Stomach (tissue), 9 donors: ENCODE results near the gene LRIG2. TPM values are rescaled to one million over a fixed set of nuclear protein-coding genes. Genes with fewer than 3 reads are reported as not detected.
"Not testable (repeated sequence)": the region's sequence is repeated elsewhere in the genome, so short reads cannot be mapped to it uniquely, and the experiment has no call there.

ENCODE experiments used
- DNase-seq, 2 donors: peaks; one replicate each; pipeline versions ENCODE4 v3.0.0 to v3.0.0-alpha.2; 2013 to 2019
- H3K27ac ChIP-seq, 5 donors: fragments of 200-600 bp in 4 of 5; sonication (generic) in 4 of 5; one replicate each; pipeline ENCODE4 v1.5.1; 2013 to 2019; ENCODE audit warnings: mild to moderate bottlenecking in 1 of 5, moderate library complexity in 1 of 5
- H3K27me3 ChIP-seq, 3 donors: fragments of 200-600 bp; sonication (generic); one replicate each; pipeline ENCODE4 v1.5.1; 2017 to 2019; ENCODE audit warnings: mixed run types in 1 of 3
- H3K36me3 ChIP-seq, 4 donors: fragments of 200-600 bp; sonication (generic); 1 replicate in 3 of 4; 2 replicates in 1 of 4; pipeline ENCODE4 v1.5.1; 2016 to 2019
- H3K4me1 ChIP-seq, 4 donors: fragments of 200-600 bp; sonication (generic); one replicate each; pipeline ENCODE4 v1.5.1; 2016 to 2019
- H3K4me3 ChIP-seq, 4 donors: fragments of 200-600 bp; sonication (generic) in 3 of 4; one replicate each; pipeline ENCODE4 v1.5.1; 2016 to 2019; ENCODE audit warnings: mild to moderate bottlenecking in 1 of 4
- H3K9me3 ChIP-seq, 4 donors: fragments of 200-600 bp; sonication (generic); one replicate each; pipeline ENCODE4 v1.5.1; 2016 to 2019
- CTCF ChIP-seq, 7 experiments: fragments of 450-650 bp in 4 of 7; fragments of 200-600 bp in 3 of 7; sonication (generic) in 3 of 7; IDR thresholded peaks; one replicate each; pipeline ENCODE4 v1.5.1; 2016 to 2019; ENCODE audit warnings: antibody characterized with exemption in 7 of 7, control low read depth in 2 of 7, mild to moderate bottlenecking in 1 of 7
- EP300 ChIP-seq: sonication (generic); formaldehyde crosslinking; IDR thresholded peaks from one replicate; pipeline ENCODE4 v1.6.1; 2017; ENCODE audit warnings: antibody characterized with exemption
- POLR2A ChIP-seq, 4 donors: fragments of 450-650 bp; IDR thresholded peaks; one replicate each; pipeline ENCODE4 v1.6.1; 2016; ENCODE audit warnings: antibody characterized with exemption in 4 of 4, control low read depth in 2 of 4, mild to moderate bottlenecking in 1 of 4, moderate library complexity in 1 of 4
- POLR2AphosphoS5 ChIP-seq, 3 donors: sonication (generic); formaldehyde crosslinking; IDR thresholded peaks; one replicate each; pipeline ENCODE4 v1.6.1; 2016; ENCODE audit warnings: antibody characterized with exemption in 3 of 3
- WGBS, 5 donors: extraction: QIAGEN DNeasy Blood & Tissue Kit in 3 of 5; methylation state at CpG; one replicate each; pipeline versions ENCODE4 v1.1.5 to v1.1.7; 2013 to 2018; 5-methylcytosine and 5-hydroxymethylcytosine counted together
- intact Hi-C: fragments of 100-400 bp; cut with DNase I; formaldehyde crosslinking; loops from one replicate; pipeline ENCODE4 v1.15.1; 2023; ENCODE audit warnings: low total_unique reads
- polyA plus RNA-seq, 3 donors: library from polyadenylated mRNA; stranded (reverse); fragments of 200-250 nt; gene quantifications; one replicate each; pipeline ENCODE4 v1.2.3, GENCODE V29; 2013
- total RNA-seq, 5 donors: library from RNA; depleted of rRNA; stranded (reverse); fragments of >200 nt; gene quantifications; one replicate each; pipeline versions ENCODE4 v1.1.0 to v1.2.3, GENCODE V29; 2014 to 2016
- donor health status: healthy with polysubstance abuse.
- donor health status: Bipolar disorder and iron deficiency.
- donor health status: healthy.

Gene LRIG2
- total and polyA plus RNA-seq, 8 donors: 0.87 to 47.0 (median 13.1) TPM

GRCh38 chr1:113057006-113057405, 16.0 kb upstream of the LRIG2 start:
- no peak for DNase-seq
- intact Hi-C loops: no loop called here
- no peaks in the 10 kb centered on the region for H3K36me3 ChIP-seq

GRCh38 chr1:113058941-113059706, 13.9 kb upstream of the LRIG2 start:
- Histone ChIP-seq H3K27ac (no peak overlapping the region), H3K27me3 (no peaks in the 10 kb centered on the region), H3K4me3 (no peak overlapping the region), H3K36me3 (no peaks in the 10 kb centered on the region), H3K4me1 (peaks cover 0 to 5% (median 0%) of the 10 kb centered on the region in 4 donors), H3K9me3 (no peaks in the 10 kb centered on the region)
- DNase-seq: peak in 1 of 2 donors; percentile 51
- 62 to 80% (median 73%) methylated on average over 5 of the region's 5 CpGs for WGBS, 5 donors
- no peak for TF ChIP-seq POLR2AphosphoS5 (IDR thresholded peaks at IDR 0.05)
- TF ChIP-seq EP300: no peak
- no peak for TF ChIP-seq CTCF (IDR thresholded peaks at IDR 0.05)
- no peak for TF ChIP-seq POLR2A (IDR thresholded peaks at IDR 0.05)
- intact Hi-C loops: no loop called here

More at GRCh38 chr1:113057006-113057405, 16.0 kb upstream of the LRIG2 start:
- Histone ChIP-seq H3K9me3 (no peaks in the 10 kb centered on the region), H3K27ac (no peak overlapping the region), H3K27me3 (no peaks in the 10 kb centered on the region), H3K4me1 (peaks cover 0 to 5% (median 0%) of the 10 kb centered on the region in 4 donors), H3K4me3 (no peak overlapping the region)
- 39 to 56% (median 53%) methylated on average over 2 of the region's 2 CpGs for WGBS, 5 donors
- TF ChIP-seq CTCF (IDR thresholded peaks at IDR 0.05): no peak
- no peak for TF ChIP-seq POLR2A (IDR thresholded peaks at IDR 0.05)
- TF ChIP-seq POLR2AphosphoS5 (IDR thresholded peaks at IDR 0.05): no peak

- H3K36me3 ChIP-seq, intact Hi-C loops, H3K27me3 ChIP-seq, H3K9me3 ChIP-seq, H3K27ac ChIP-seq, H3K4me1 ChIP-seq, DNase-seq, H3K4me3 ChIP-seq: not testable (repeated sequence)
- WGBS, 5 donors: 93 to 99% (median 97%) methylated on average over 13 to 34 of the region's 35 CpGs
Measured at GRCh38 chr1:113063456-113063855, 9.5 kb upstream of the LRIG2 start.

GRCh38 chr1:113072141-113072756, 749 bp upstream of the LRIG2 start:
- peaks cover 0 to 4% (median 3%) of the 10 kb centered on the region in 4 donors for H3K36me3 ChIP-seq
- DNase-seq: peak in 1 of 2 donors; percentile 18
- H3K4me3 ChIP-seq: peak overlapping the region; percentile 81 to 90 (median 88)
- no peaks in the 10 kb centered on the region for H3K27me3 ChIP-seq
- intact Hi-C loops: no loop called here
- peak overlapping the region; percentile 72 to 96 (median 94) for H3K27ac ChIP-seq
- WGBS, 5 donors: 29 to 42% (median 33%) methylated on average over 6 of the region's 6 CpGs
- no peaks in the 10 kb centered on the region for H3K9me3 ChIP-seq
- H3K4me1 ChIP-seq: peaks cover 21 to 46% (median 37%) of the 10 kb centered on the region in 4 donors
- TF ChIP-seq POLR2AphosphoS5 (IDR thresholded peaks at IDR 0.05) (no peak), POLR2A (IDR thresholded peaks at IDR 0.05) (no peak), CTCF (IDR thresholded peaks at IDR 0.05) (no peak), EP300 (no peak)
